GM12878 (cell line): Measurements from ENCODE around the gene PPME1. TPM values are rescaled to one million over a fixed set of nuclear protein-coding genes. Genes with fewer than 3 reads are reported as not detected.
A peak's percentile ranks its signal among the peaks of the same experiment; 100 is the strongest.

Experiments used
- ATAC-seq: fragments of 200-7000 bp; cut with Tn5 transposase; 3 replicates; pipeline ENCODE4 v1.9.1; 2020; ENCODE audit warnings: mild to moderate bottlenecking, moderate library complexity
- BruUV-seq: library from RNA; stranded (reverse); fragments of 400-500 nt; replicated peaks from 2 replicates; lab custom pipeline; 2021; lab: Mats Ljungman, UMichigan
- CTCF ChIA-PET: fragments of 300-600 bp; sonication (Branson Sonifier 250); formaldehyde crosslinking; extraction: SDS; loops from one replicate; lab custom pipeline; 2021; ENCODE audit warnings: inconsistent platforms; lab: Yijun Ruan, JAX
- POLR2A ChIA-PET: fragments of 350-600 bp; formaldehyde crosslinking; extraction: SDS; loops from one replicate; lab custom pipeline; 2021; ENCODE audit warnings: inconsistent platforms; lab: Charles Lee
- RAD21 ChIA-PET: fragments of 300-600 bp; sonication (Branson Sonifier 250); formaldehyde crosslinking; loops from one replicate; lab custom pipeline; 2023; ENCODE audit warnings: antibody characterized with exemption; ENCODE audit not compliant: unreplicated experiment; lab: Charles Lee
- SMC1A ChIA-PET: fragments of 300-600 bp; sonication (Branson Sonifier 250); formaldehyde crosslinking; loops from one replicate; lab custom pipeline; 2023; ENCODE audit not compliant: unreplicated experiment, uncharacterized antibody; lab: Charles Lee
- DNase-seq: peaks from one replicate; pipeline ENCODE4 v3.0.0-alpha.2; 2011; ENCODE audit warnings: low read depth, low spot score
- FAIRE-seq: peaks from 3 replicates; lab custom pipeline; 2011; peaks lifted over from hg19 to GRCh38; lab: Jason Lieb, UNC
- H2AFZ ChIP-seq: 2 replicates; pipeline ENCODE4 v1.6.0; 2011; ENCODE audit warnings: low read depth, low read length, control low read depth; ENCODE audit not compliant: control insufficient read depth
- H3K27ac ChIP-seq: 2 replicates; pipeline ENCODE4 v1.5.1; 2011; ENCODE audit warnings: control low read depth; ENCODE audit not compliant: control insufficient read depth, insufficient read depth
- H3K27me3 ChIP-seq, 2 experiments: replicated peaks in 1 of 2; 2 replicates each; pipeline versions ENCODE4 v1.6.0 to v1.6.1; 2011; ENCODE audit warnings: low read length in 1 of 2; ENCODE audit not compliant: control insufficient read depth in 2 of 2, insufficient read depth in 2 of 2
- H3K36me3 ChIP-seq, 2 experiments: 2 replicates each; pipeline ENCODE4 v1.5.1; 2011; ENCODE audit warnings: low read length in 1 of 2; ENCODE audit not compliant: control insufficient read depth in 2 of 2, insufficient read depth in 2 of 2
- H3K4me1 ChIP-seq: 2 replicates; pipeline ENCODE4 v1.6.1; 2011; ENCODE audit warnings: mild to moderate bottlenecking, low read length, moderate library complexity, mixed read lengths; ENCODE audit not compliant: control insufficient read depth, insufficient read depth
- H3K4me2 ChIP-seq: 2 replicates; pipeline ENCODE4 v1.6.0; 2011; ENCODE audit warnings: control low read depth; ENCODE audit not compliant: control insufficient read depth, insufficient read depth
- H3K4me3 ChIP-seq: fragments of 200-600 bp; sonication (generic); 2 replicates; pipeline ENCODE4 v1.5.1; 2016
- H3K79me2 ChIP-seq: 2 replicates; pipeline ENCODE4 v1.6.0; 2011; ENCODE audit warnings: low read length; ENCODE audit not compliant: control insufficient read depth, insufficient read depth
- H3K9ac ChIP-seq: 2 replicates; pipeline ENCODE4 v1.8.0; 2011; ENCODE audit warnings: low read length, control low read depth, mixed read lengths; ENCODE audit not compliant: control insufficient read depth, insufficient read depth
- H3K9me3 ChIP-seq: replicated peaks from 3 replicates; pipeline ENCODE4 v1.5.1; 2011; ENCODE audit warnings: mild to moderate bottlenecking, low read length; ENCODE audit not compliant: control insufficient read depth, insufficient read depth
- H4K20me1 ChIP-seq: 2 replicates; pipeline ENCODE4 v1.6.0; 2011; ENCODE audit not compliant: control insufficient read depth, insufficient read depth
- CBFB ChIP-seq: IDR thresholded peaks from 2 replicates; pipeline ENCODE4 v1.6.1; 2016; ENCODE audit warnings: antibody characterized with exemption, low read depth
- HDGF ChIP-seq: fragments of 450-650 bp; IDR thresholded peaks from 2 replicates; pipeline ENCODE4 v1.6.1; 2016; ENCODE audit warnings: antibody characterized with exemption
- MYB ChIP-seq: fragments of 150-350 bp; IDR thresholded peaks from 2 replicates; pipeline ENCODE4 v1.6.1; 2014; ENCODE audit warnings: mild to moderate bottlenecking, low read depth, low read length, borderline replicate concordance
- NR2C2 ChIP-seq: IDR thresholded peaks from 2 replicates; pipeline ENCODE4 v1.6.1; 2011; ENCODE audit warnings: borderline replicate concordance, low read depth; ENCODE audit not compliant: control insufficient read depth, insufficient read length
- SMC3 ChIP-seq: IDR thresholded peaks from 2 replicates; pipeline ENCODE4 v1.6.1; 2011; ENCODE audit warnings: low read length, improper control_type of control experiment, borderline replicate concordance
- SREBF2 ChIP-seq: IDR thresholded peaks from 2 replicates; pipeline ENCODE4 v1.6.1; 2012; ENCODE audit warnings: mild to moderate bottlenecking, low read length
- SRF ChIP-seq, 2 experiments: IDR thresholded peaks; 2 replicates each; pipeline ENCODE4 v1.6.1; 2011; ENCODE audit warnings: low read depth in 2 of 2, low read length in 2 of 2, mild to moderate bottlenecking in 1 of 2, moderate library complexity in 1 of 2
- TCF3 ChIP-seq: IDR thresholded peaks from 2 replicates; pipeline ENCODE4 v1.6.1; 2012; ENCODE audit warnings: low read depth, mild to moderate bottlenecking, low read length, borderline replicate concordance; ENCODE audit not compliant: insufficient read depth
- YY1 ChIP-seq: IDR thresholded peaks from 2 replicates; pipeline ENCODE4 v1.6.1; 2011; ENCODE audit warnings: low read depth, mild to moderate bottlenecking, low read length
- ZNF24 ChIP-seq: fragments of 450-650 bp; IDR thresholded peaks from 2 replicates; pipeline ENCODE4 v1.6.1; 2017; ENCODE audit warnings: antibody characterized with exemption, mild to moderate bottlenecking
- WGBS: methylation state at CpG from one replicate; pipeline ENCODE4 v1.1.6; 2016; ENCODE audit warnings: low lambda C conversion rate; ENCODE audit not compliant: insufficient replicate concordance, insufficient coverage; ENCODE audit errors: missing lambda C conversion rate; 5-methylcytosine and 5-hydroxymethylcytosine counted together
- in situ Hi-C: fragments of 300-500 bp; cut with MboI; formaldehyde crosslinking; loops from 9 replicates; pipeline ENCODE4 v1.14.3; 2018; ENCODE audit warnings: mixed read lengths
- intact Hi-C: fragments of 100-400 bp; cut with micrococcal nuclease; formaldehyde crosslinking; loops from one replicate; pipeline ENCODE4 v1.14.2; 2022; ENCODE audit not compliant: unreplicated experiment
- polyA plus RNA-seq, 11 experiments: library from polyadenylated mRNA; depleted of rRNA in 4 of 11; unstranded in 6 of 11; stranded (reverse) in 5 of 11; fragments of >200 nt; fragmentation: Nextera tagmentation in 4 of 11; fragmentation: Illumina TruSeq in 1 of 11; extraction: Ambion mirVana in 4 of 11; extraction: Trizol in 1 of 11; gene quantifications; 1 replicate in 1 of 11; 2 replicates in 10 of 11; pipeline versions ENCODE4 v1.2.1 to v1.2.3, GENCODE V29; 2011 to 2016; ENCODE audit warnings: inconsistent platforms in 2 of 11, missing spikeins in 2 of 11, low read depth in 1 of 11
- total RNA-seq, 4 experiments: library from RNA; depleted of rRNA in 3 of 4; stranded (reverse); fragments of >200 nt in 3 of 4; fragmentation: Illumina TruSeq in 1 of 4; extraction: Trizol in 1 of 4; gene quantifications; 2 replicates each; pipeline versions ENCODE4 v1.2.1 to v1.2.3, GENCODE V29; 2013 to 2021
- TF ChIP-seq, protein P1 (sequence below): fragments of 450-650 bp; IDR thresholded peaks from 2 replicates; pipeline ENCODE4 v1.6.1; 2017; ENCODE audit warnings: antibody characterized with exemption, mild to moderate bottlenecking, moderate library complexity

Gene PPME1
- total and polyA plus RNA-seq, 10 of the 15 experiments (the other 5 are each of a cell fraction or from before 2014, with no cell fraction given) = 3.1 to 51.4 (median 20.8) TPM

GRCh38 chr11:74253361-74253760, 82.3 kb downstream of the PPME1 start:
- H3K27ac ChIP-seq = no peak overlapping the region
- ChIA-PET RAD21 (no interaction called here), POLR2A (no interaction called here), CTCF (interaction anchor here (1.0 to 1.3 kb wide), 3 partner anchors 14 to 197 kb away, joined by 3 read pairs; no protein-coding TSS in a partner anchor), SMC1A (no interaction called here)
- H3K79me2 ChIP-seq = no peaks in the 10 kb centered on the region
- no peaks in the 10 kb centered on the region for H3K4me1 ChIP-seq
- no peaks in the 10 kb centered on the region for H3K27me3 ChIP-seq
- ATAC-seq = no peak
- in situ Hi-C loops (no loop called here), intact Hi-C loops (no loop called here)
- H4K20me1 ChIP-seq = peaks cover 3% of the 10 kb centered on the region; the same call in 1 of the 2 replicates
- no peak overlapping the region for H2AFZ ChIP-seq
- FAIRE-seq = no peak
- no TSS peak for BruUV-seq
- 96% methylated on average over 8 of the region's 8 CpGs for WGBS
- no peak for DNase-seq
- TF ChIP-seq ZNF24 (no peak), NR2C2 (no peak), MYB (no peak), SREBF2 (no peak)
- H3K9me3 ChIP-seq = no peaks in the 10 kb centered on the region
- H3K4me2 ChIP-seq = no peak overlapping the region
- no peak overlapping the region for H3K9ac ChIP-seq
- no peak overlapping the region for H3K4me3 ChIP-seq
- peaks cover 6 to 21% of the 10 kb centered on the region in 2 experiments for H3K36me3 ChIP-seq

- no peaks in the 10 kb centered on the region for H3K9me3 ChIP-seq
- H4K20me1 ChIP-seq = peaks cover 3% of the 10 kb centered on the region; the same call in 1 of the 2 replicates
- SMC1A ChIA-PET = interaction anchor here (0.7 to 3.2 kb wide), 20 partner anchors 13 to 315 kb away, joined by 3 to 30 read pairs (median 4); partner anchors contain the start of gene C2CD3
- no peak overlapping the region for H3K9ac ChIP-seq
- CTCF ChIA-PET = interaction anchor here (0.5 to 3.9 kb wide), 54 partner anchors 9 to 722 kb away, joined by 3 to 83 read pairs (median 4); partner anchors contain the start of genes C2CD3 and PPME1
- BruUV-seq = no TSS peak
- H3K79me2 ChIP-seq = no peaks in the 10 kb centered on the region
- H3K36me3 ChIP-seq = peaks cover 4 to 12% of the 10 kb centered on the region in 2 experiments; a peak in 3 of 4 replicates
- no peak overlapping the region for H2AFZ ChIP-seq
- FAIRE-seq = peak; percentile 62
- POLR2A ChIA-PET = no interaction called here
- no peak overlapping the region for H3K4me2 ChIP-seq
- H3K4me1 ChIP-seq = no peaks in the 10 kb centered on the region
- H3K27ac ChIP-seq = no peak overlapping the region
- intact Hi-C loops = loop anchor here (1.0 to 5.0 kb wide), 3 partner anchors 66 to 316 kb away; no protein-coding TSS in a partner anchor
- 55% methylated on average over 5 of the region's 5 CpGs for WGBS
- in situ Hi-C loops = no loop called here
- no peak for DNase-seq
- ATAC-seq = peak; percentile 80
- H3K4me3 ChIP-seq = no peak overlapping the region
- no peaks in the 10 kb centered on the region for H3K27me3 ChIP-seq
- RAD21 ChIA-PET = interaction anchor here (0.5 to 1.9 kb wide), 15 partner anchors 9 to 315 kb away, joined by 3 to 27 read pairs (median 4); no protein-coding TSS in a partner anchor
- TF ChIP-seq, protein P1, sequence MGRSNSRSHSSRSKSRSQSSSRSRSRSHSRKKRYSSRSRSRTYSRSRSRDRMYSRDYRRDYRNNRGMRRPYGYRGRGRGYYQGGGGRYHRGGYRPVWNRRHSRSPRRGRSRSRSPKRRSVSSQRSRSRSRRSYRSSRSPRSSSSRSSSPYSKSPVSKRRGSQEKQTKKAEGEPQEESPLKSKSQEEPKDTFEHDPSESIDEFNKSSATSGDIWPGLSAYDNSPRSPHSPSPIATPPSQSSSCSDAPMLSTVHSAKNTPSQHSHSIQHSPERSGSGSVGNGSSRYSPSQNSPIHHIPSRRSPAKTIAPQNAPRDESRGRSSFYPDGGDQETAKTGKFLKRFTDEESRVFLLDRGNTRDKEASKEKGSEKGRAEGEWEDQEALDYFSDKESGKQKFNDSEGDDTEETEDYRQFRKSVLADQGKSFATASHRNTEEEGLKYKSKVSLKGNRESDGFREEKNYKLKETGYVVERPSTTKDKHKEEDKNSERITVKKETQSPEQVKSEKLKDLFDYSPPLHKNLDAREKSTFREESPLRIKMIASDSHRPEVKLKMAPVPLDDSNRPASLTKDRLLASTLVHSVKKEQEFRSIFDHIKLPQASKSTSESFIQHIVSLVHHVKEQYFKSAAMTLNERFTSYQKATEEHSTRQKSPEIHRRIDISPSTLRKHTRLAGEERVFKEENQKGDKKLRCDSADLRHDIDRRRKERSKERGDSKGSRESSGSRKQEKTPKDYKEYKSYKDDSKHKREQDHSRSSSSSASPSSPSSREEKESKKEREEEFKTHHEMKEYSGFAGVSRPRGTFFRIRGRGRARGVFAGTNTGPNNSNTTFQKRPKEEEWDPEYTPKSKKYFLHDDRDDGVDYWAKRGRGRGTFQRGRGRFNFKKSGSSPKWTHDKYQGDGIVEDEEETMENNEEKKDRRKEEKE = no peak
- TF ChIP-seq YY1 = peak; percentile 25; the same call in 1 of the 2 replicates
- peak; percentile 79; the same call in 1 of the 2 replicates for TF ChIP-seq SMC3
- TF ChIP-seq CBFB = no peak
- TF ChIP-seq TCF3 = no peak
- TF ChIP-seq SRF (IDR thresholded peaks at IDR 0.05; ENCODE audit: low read depth in 2 of 2, low read length in 2 of 2) = no peak
- TF ChIP-seq HDGF = no peak
These were observed 84.8 kb downstream of the PPME1 start for GRCh38 chr11:74255741-74256375.
